ENCODE results near the gene PAK5. TPM values are rescaled to one million over a fixed set of nuclear protein-coding genes. Genes with fewer than 3 reads are reported as not detected.

Gene PAK5
- total and polyA plus RNA-seq, 2 donors (not counting 1 experiment from before 2014, with no cell fraction given): not detected

DNA sequence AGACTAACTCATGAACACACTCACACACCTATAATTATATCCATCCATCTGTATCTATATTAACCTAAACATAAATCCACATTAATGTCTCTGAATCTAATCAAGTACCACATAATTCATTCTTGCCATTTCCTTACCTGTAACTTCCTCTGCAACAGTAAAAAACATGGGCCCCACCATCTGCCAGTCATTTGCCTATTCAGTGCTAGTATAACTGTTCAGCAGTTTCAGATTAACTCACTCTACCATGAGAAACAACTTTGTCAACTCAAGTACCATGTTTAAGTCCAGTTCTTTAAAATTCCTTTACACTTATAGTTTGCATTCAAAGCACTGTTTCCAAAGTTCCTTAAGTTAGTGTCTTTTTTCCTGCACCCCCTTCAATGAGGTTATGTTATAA lies 255.7 kb downstream of the PAK5 start:
- DNase-seq (no peak), ATAC-seq (ENCODE audit: low read depth) (no peak)
- H3K27me3 Mint-ChIP-seq: peaks cover 8% of the 10 kb centered on the region
- no peaks in the 10 kb centered on the region for H3K9me3 Mint-ChIP-seq (ENCODE audit: insufficient read depth)
- intact Hi-C loops (cut with micrococcal nuclease): no loop called here
- CTCF ChIA-PET: no interaction called here
- no peaks in the 10 kb centered on the region for H3K79me2 ChIP-seq (ENCODE audit: control insufficient read depth, insufficient read depth, low read length)
- no peak for TF ChIP-seq EZH2 (IDR thresholded peaks at IDR 0.05; ENCODE audit: borderline replicate concordance, insufficient read depth, low read depth, low read length, poor library complexity, severe bottlenecking)
- TF ChIP-seq, protein P1, sequence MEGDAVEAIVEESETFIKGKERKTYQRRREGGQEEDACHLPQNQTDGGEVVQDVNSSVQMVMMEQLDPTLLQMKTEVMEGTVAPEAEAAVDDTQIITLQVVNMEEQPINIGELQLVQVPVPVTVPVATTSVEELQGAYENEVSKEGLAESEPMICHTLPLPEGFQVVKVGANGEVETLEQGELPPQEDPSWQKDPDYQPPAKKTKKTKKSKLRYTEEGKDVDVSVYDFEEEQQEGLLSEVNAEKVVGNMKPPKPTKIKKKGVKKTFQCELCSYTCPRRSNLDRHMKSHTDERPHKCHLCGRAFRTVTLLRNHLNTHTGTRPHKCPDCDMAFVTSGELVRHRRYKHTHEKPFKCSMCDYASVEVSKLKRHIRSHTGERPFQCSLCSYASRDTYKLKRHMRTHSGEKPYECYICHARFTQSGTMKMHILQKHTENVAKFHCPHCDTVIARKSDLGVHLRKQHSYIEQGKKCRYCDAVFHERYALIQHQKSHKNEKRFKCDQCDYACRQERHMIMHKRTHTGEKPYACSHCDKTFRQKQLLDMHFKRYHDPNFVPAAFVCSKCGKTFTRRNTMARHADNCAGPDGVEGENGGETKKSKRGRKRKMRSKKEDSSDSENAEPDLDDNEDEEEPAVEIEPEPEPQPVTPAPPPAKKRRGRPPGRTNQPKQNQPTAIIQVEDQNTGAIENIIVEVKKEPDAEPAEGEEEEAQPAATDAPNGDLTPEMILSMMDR (IDR thresholded peaks at IDR 0.05): no peak
- POLR2A ChIA-PET: no interaction called here
- H3K9me3 ChIP-seq (ENCODE audit: control extremely low read depth in 1 of 3, control insufficient read depth in 2 of 3, insufficient read depth in 1 of 3, low read length in 2 of 3): no peaks in the 10 kb centered on the region
- H3K27ac ChIP-seq (ENCODE audit: low read length in 2 of 2): no peak overlapping the region
- no peak overlapping the region for H3K4me2 ChIP-seq (replicated peaks; ENCODE audit: low read depth, low read length, poor library complexity, severe bottlenecking)
- no peaks in the 10 kb centered on the region for H3K36me3 ChIP-seq (replicated peaks in 1 of 2; ENCODE audit: control extremely low read depth in 1 of 2, control insufficient read depth in 1 of 2, extremely low read depth in 1 of 2, insufficient read depth in 2 of 2, low read length in 1 of 2)
- H3K4me1 ChIP-seq (ENCODE audit: control insufficient read depth in 2 of 2, insufficient read depth in 2 of 2, low read length in 2 of 2): no peaks in the 10 kb centered on the region
- H3K4me3 Mint-ChIP-seq: no peak overlapping the region
- no peak overlapping the region for H2AFZ ChIP-seq (ENCODE audit: insufficient read depth, low read depth, low read length, poor library complexity, severe bottlenecking)
- H3K4me3 ChIP-seq (ENCODE audit: control extremely low read depth in 1 of 5, extremely low read depth in 1 of 5, insufficient read depth in 1 of 5, low read depth in 2 of 5, low read length in 4 of 5): no peak overlapping the region
- H3K27ac Mint-ChIP-seq: no peak overlapping the region
- no peaks in the 10 kb centered on the region for H4K20me1 ChIP-seq (ENCODE audit: control insufficient read depth, insufficient read depth, low read length, poor library complexity, severe bottlenecking)
- peaks cover 5% of the 10 kb centered on the region for H3K4me1 Mint-ChIP-seq
- H3K9ac ChIP-seq (ENCODE audit: low read length): no peak overlapping the region
- no peaks in the 10 kb centered on the region for H3K27me3 ChIP-seq (replicated peaks in 1 of 4; ENCODE audit: control extremely low read depth in 1 of 4, control insufficient read depth in 3 of 4, insufficient read depth in 4 of 4, low read length in 3 of 4)

DNA sequence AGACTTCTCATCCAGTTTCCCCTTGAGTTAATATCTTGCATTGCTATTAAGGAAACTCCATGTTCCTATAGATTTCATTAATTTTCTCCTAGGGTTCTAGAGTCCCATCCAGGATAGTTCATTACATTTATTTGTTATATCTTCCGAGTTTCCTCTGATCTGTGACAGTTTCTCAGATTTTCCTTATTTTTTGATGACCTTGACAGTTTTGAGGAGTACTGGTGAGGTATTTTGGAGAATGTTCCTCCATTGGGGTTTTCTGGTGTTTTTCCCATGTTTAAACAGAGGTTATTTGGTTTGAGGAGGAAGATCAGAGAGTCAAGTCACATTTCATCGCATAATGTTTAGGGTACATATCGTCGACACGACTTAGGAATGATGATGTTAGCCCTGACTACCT lies 256.7 kb downstream of the PAK5 start:
- no peak overlapping the region for H3K9ac ChIP-seq (ENCODE audit: low read length)
- H3K27me3 ChIP-seq (replicated peaks in 1 of 4; ENCODE audit: control extremely low read depth in 1 of 4, control insufficient read depth in 3 of 4, insufficient read depth in 4 of 4, low read length in 3 of 4): no peaks in the 10 kb centered on the region
- POLR2A ChIA-PET: no interaction called here
- no peak overlapping the region for H2AFZ ChIP-seq (ENCODE audit: insufficient read depth, low read depth, low read length, poor library complexity, severe bottlenecking)
- TF ChIP-seq, protein P1 (IDR thresholded peaks at IDR 0.05): no peak
- no peak for TF ChIP-seq EZH2 (IDR thresholded peaks at IDR 0.05; ENCODE audit: borderline replicate concordance, insufficient read depth, low read depth, low read length, poor library complexity, severe bottlenecking)
- H3K4me1 ChIP-seq (ENCODE audit: control insufficient read depth in 2 of 2, insufficient read depth in 2 of 2, low read length in 2 of 2): no peaks in the 10 kb centered on the region
- H3K27ac Mint-ChIP-seq: no peak overlapping the region
- no peaks in the 10 kb centered on the region for H3K36me3 ChIP-seq (replicated peaks in 1 of 2; ENCODE audit: control extremely low read depth in 1 of 2, control insufficient read depth in 1 of 2, extremely low read depth in 1 of 2, insufficient read depth in 2 of 2, low read length in 1 of 2)
- H3K4me3 Mint-ChIP-seq: no peak overlapping the region
- H3K79me2 ChIP-seq (ENCODE audit: control insufficient read depth, insufficient read depth, low read length): no peaks in the 10 kb centered on the region
- no peaks in the 10 kb centered on the region for H3K9me3 ChIP-seq (ENCODE audit: control extremely low read depth in 1 of 3, control insufficient read depth in 2 of 3, insufficient read depth in 1 of 3, low read length in 2 of 3)
- peaks cover 8% of the 10 kb centered on the region for H3K27me3 Mint-ChIP-seq
- no peak for DNase-seq
- H3K4me1 Mint-ChIP-seq: peaks cover 5% of the 10 kb centered on the region
- H3K27ac ChIP-seq (ENCODE audit: low read length in 2 of 2): no peak overlapping the region
- intact Hi-C loops (cut with micrococcal nuclease): no loop called here
- H3K9me3 Mint-ChIP-seq (ENCODE audit: insufficient read depth): no peaks in the 10 kb centered on the region
- WGBS (ENCODE audit: insufficient coverage): no CpG with 5 or more reads among the region's 5 CpGs
- no peak overlapping the region for H3K4me2 ChIP-seq (replicated peaks; ENCODE audit: low read depth, low read length, poor library complexity, severe bottlenecking)
- H4K20me1 ChIP-seq (ENCODE audit: control insufficient read depth, insufficient read depth, low read length, poor library complexity, severe bottlenecking): no peaks in the 10 kb centered on the region
- no peak for ATAC-seq (ENCODE audit: low read depth)
- H3K4me3 ChIP-seq (ENCODE audit: control extremely low read depth in 1 of 5, extremely low read depth in 1 of 5, insufficient read depth in 1 of 5, low read depth in 2 of 5, low read length in 4 of 5): no peak overlapping the region
- CTCF ChIA-PET: no interaction called here

Data from B cell (primary cell).